KOPT-K1 (cell line): ENCODE data around the gene ACVR1B.
A peak's percentile ranks its signal among the peaks of the same experiment; 100 is the strongest.

Source experiments
- H3K27ac ChIP-seq: fragments of 200-600 bp; sonication (generic); 2 replicates; pipeline ENCODE4 v1.5.1; 2016; ENCODE audit warnings: antibody characterized with exemption, mild to moderate bottlenecking, low read depth, low read length; ENCODE audit not compliant: poor library complexity, severe bottlenecking
- H3K36me3 ChIP-seq: fragments of 200-600 bp; sonication (generic); 2 replicates; pipeline ENCODE4 v1.5.1; 2017; ENCODE audit warnings: antibody characterized with exemption, mild to moderate bottlenecking, low read length, moderate library complexity; ENCODE audit not compliant: insufficient read depth
- H3K9me3 ChIP-seq: fragments of 200-600 bp; sonication (generic); 2 replicates; pipeline ENCODE4 v1.5.1; 2017; ENCODE audit warnings: antibody characterized with exemption, low read length, mild to moderate bottlenecking; ENCODE audit not compliant: insufficient read depth, poor library complexity, severe bottlenecking

Gene ACVR1B

DNA sequence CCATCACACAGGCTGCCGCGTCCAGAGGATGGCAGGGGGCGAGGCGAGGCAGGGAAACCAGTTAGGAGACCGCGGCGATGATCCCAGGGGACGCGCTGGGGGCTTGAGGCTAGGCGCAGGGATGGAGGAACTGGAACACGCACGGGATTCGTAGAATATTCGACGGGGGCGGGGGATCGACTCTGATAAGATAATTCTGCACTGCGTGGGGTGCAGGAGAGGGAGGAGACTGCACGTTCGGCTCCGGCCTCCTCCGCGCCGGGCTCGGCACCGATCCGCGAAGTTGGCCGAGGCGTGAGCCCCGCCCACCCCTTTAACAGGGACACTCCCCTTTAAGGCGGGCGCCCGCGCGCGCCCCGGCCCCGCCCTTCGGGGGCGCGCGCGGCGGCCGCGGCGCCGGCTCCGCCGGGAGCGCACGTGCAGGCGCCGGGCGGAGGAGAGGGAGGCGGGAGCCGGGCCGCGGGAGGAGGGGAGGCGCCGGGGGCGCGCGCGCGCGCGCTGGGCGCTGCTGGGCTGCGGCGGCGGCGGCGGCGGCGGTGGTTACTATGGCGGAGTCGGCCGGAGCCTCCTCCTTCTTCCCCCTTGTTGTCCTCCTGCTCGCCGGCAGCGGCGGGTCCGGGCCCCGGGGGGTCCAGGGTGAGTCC is at the start of gene ACVR1B:
TSS of gene ACVR1B (plus strand) at position 501 of the 644 bp plus-strand sequence. CDS start at position 546, 45 bp downstream.
- Histone ChIP-seq H3K9me3 (no peaks in the 10 kb centered on the region), H3K27ac (peak within 1 kb of the TSS; percentile 82), H3K36me3 (no peaks in the 10 kb centered on the region)

DNA sequence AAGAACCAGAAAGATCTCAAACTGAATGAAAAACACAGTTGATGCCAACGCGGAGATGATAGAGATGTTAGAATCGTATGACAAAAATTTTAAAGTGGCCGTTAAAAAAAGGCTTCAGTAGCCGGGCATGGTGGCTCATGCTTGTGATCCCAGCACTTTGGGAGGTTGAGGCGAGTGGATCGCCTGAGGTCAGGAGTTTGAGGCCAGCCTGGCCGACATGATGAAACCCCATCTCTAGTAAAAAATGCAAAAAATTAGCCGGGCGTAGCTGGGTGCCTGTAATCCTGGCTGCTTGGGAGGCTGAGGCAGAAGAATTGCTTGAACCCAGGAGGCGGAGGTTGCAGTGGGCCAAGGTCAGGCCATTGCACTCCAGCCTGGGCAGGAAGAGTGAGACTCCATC is 49.6 kb upstream of the ACVR1B start:
- no peaks in the 10 kb centered on the region for H3K9me3 ChIP-seq
- no peak overlapping the region for H3K27ac ChIP-seq
- H3K36me3 ChIP-seq = no peaks in the 10 kb centered on the region

DNA sequence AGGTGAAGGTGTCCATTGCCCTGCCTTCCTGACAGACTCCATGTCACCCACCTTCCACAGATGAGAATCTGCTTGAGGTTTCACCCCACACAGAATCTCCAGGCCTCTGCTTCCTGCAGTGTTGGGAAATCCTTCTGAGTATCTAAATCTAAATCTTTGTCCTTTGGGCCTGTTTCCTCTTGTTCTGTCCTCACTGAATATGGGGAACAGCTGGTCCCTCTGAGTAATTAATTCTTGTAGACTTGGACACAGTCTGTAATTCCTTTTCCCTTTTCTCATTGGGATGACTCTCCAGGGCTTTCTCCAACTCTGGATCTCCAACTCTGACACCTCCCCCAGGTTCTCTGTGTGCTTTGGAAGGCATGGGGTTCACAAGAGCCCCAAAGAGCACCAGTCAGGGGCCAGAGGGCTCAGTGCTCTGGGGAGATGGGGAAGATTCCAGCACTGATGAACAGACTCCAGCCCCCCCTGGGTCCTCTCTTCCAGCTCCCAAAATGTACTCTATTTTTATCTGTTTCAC is 46.5 kb upstream of the ACVR1B start:
- H3K36me3 ChIP-seq = no peaks in the 10 kb centered on the region
- no peak overlapping the region for H3K27ac ChIP-seq
- H3K9me3 ChIP-seq = no peaks in the 10 kb centered on the region

DNA sequence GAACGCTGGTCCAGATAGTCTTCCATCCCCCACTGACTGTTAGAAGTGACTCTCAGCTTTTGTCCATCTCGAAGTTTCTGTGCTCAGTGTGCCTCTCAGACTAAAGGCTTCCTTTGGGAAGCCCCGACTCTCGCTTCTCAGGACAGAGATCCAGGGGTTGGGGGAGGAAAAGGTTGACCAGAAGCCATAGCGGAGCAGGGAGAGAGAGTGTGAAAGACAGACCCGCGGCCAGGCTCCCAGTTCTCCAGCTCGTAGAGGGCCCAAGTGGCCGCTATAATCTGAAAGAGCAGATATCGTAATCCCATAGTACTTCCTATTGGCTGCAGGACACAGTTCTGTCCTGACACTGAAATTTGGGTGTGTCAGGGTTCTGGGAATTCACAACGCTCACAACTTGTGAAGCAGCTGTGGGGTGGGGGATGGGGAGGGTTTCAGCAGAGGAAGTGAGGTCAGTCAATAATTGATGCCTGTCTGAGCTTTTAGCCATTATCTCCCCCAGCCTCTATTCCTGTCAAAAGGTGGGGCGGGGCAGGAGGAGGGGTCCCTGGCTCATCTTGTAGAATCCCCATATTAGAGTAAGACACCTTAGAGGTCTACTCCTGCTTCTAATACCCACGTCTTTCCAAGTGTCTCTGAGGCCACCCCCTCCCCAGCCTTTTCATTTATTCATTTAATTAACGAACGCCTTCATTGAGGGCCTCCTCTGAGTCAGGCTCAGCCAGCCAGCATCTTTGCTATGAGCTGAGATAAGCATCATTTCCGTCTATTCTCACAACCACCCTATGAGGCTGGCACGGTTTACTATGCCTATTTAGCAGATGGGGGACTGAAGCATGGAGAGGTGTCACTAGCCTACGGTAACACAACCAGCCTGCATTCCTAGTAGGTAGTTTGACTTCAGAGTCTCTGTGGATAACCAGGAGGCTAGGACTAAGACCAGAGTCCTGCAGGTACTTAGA is 45.7 kb upstream of the ACVR1B start:
- no peaks in the 10 kb centered on the region for H3K9me3 ChIP-seq
- H3K36me3 ChIP-seq = no peaks in the 10 kb centered on the region
- no peak overlapping the region for H3K27ac ChIP-seq

DNA sequence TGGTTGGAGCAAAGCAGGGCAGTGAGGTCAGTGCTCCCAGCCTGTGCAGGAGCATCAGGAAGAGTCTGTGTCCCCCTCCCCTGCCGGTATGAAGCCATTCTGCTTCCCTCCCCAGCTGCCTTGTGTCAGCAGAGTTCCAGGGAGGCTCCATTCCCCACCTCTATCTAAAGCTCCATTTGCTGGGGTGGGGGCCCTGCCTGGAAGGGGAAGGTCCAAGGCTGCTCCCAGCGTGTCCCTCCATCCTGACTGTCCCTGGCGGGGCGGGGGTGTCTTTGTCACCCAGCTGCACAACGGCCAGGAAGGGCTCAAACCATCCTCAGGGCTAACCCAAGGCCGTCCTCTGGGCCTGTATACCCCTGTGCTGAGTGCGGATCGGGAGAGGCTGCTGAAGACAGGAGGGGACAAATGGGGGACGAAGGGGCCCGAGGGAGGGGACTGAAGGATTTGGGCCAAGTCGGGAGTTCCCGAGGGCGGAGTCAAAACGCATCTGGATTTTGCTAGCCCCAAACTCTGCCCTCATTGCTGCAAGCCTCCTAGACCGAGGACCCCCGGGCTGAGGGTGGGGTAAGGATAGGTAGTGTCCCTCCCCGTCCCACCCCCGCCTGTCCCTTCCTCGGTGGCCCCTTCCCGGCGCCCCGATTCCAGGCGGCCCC is 44.9 kb upstream of the ACVR1B start:
- Histone ChIP-seq H3K9me3 (no peaks in the 10 kb centered on the region), H3K36me3 (no peaks in the 10 kb centered on the region), H3K27ac (no peak overlapping the region)

DNA sequence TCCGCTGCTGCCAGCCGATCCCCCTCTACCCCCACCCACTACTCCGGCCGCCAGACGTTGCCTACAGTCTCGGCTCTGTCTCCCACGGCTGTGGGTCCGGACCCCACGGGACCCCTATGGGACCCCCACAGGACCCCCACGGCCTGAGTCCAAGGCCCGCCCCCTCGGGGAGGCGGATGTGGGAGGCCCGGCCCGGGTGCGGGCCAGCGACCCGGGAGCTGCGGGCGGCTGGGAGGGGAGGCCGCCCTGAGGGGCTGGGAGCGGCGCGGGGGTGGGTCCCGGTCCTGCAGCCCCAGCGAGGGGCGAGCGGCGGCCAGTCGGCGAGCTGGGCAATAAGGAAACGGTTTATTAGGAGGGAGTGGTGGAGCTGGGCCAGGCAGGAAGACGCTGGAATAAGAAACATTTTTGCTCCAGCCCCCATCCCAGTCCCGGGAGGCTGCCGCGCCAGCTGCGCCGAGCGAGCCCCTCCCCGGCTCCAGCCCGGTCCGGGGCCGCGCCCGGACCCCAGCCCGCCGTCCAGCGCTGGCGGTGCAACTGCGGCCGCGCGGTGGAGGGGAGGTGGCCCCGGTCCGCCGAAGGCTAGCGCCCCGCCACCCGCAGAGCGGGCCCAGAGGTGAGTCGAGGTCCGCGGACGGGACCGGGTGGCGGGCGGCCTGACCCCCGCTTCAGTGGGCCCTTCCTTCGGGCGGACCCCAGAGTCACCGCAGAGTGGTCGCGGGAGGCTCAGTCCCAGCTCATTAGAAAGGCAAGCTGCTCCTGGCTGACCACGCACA is 44.2 kb upstream of the ACVR1B start, which contains the start of gene ACVRL1:
TSS of gene ACVRL1 (plus strand) at position 422 of the 773 bp plus-strand sequence. CDS start 4,971 bp downstream, outside the sequence.
- Histone ChIP-seq H3K9me3 (no peaks in the 10 kb centered on the region), H3K27ac (no peak within 1 kb of the TSS), H3K36me3 (no peaks in the 10 kb centered on the region)

DNA sequence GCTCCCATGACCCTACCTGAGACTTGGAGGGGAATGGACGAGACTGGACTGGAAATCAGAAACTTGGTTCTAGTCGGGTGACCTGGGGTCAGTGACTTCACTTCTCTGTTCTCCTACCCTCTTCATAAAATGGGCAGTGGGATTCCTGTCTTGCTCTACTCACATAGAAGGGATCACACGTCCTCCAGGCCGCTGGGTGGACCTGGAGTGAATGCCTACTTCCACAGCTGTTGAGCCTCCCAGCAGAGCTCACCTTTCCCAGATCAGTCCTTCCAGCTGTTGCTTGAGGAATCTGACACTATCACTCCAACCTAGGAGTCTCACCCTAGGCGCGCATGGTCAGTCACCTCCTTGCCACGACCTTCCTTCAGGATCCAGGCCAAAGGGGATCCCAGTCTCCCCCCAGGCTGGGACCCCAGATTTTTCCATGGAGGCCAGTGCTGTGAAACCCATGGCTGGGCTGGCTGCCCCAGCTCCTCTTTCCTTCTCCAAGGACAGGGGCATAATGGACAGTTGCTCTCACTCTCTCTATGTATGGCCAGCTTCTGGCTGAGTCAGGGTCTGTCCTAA is 43.6 kb upstream of the ACVR1B start:
- no peaks in the 10 kb centered on the region for H3K9me3 ChIP-seq
- H3K27ac ChIP-seq = no peak overlapping the region
- H3K36me3 ChIP-seq = no peaks in the 10 kb centered on the region

DNA sequence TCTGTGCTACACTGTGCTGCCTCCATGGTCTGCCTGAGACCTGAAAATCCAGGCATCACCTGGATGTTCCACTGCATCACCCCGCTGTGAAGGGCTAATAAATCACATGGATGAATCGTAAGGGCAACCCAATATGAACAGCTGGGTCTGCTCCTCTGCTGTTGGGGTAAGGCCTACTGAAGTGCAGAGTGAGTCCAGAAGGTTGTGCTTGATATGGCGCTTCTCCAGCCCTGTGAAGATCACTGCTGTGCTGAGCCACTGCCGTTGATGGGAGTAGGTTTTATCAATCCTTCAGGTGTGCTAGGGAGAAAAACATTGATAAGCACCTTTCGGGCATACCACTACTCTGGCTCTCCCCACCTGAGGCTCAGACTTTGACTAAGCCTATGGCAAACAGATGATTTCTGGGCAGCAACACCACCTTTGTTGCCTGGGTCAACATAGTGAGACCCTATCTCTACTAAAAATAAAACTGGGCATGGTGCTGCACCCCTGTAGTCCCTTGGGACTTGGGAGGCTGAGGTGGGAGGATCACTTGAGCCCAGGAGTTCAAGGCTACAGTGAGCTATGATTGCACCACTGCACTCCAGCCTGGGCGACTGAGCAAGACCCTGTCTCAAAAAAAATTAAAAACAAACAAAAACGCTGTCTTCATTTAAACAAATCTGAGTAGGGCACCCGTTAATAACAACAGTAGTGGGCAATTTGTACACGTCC is 42.5 kb upstream of the ACVR1B start:
- no peaks in the 10 kb centered on the region for H3K9me3 ChIP-seq
- H3K27ac ChIP-seq = no peak overlapping the region
- H3K36me3 ChIP-seq = no peaks in the 10 kb centered on the region

DNA sequence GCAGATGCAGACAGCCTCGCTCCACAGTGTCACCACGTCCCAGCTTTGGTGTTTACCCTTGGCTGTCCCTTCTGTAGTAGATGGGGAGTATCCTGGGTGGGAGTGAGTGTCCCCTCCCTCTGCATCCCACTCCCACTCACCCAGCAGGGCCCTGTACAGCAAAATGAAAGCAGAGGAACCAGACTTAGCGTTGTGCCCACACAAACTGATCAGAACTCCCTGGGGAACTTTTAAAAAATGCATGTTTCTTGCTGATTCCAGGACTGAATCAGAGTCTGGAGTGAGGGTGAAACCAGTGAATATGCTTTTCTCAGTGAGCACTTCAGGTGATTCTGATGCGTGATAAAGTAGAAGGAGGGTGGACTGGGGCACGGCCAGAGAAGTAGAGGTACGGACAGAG is 41.3 kb upstream of the ACVR1B start:
- Histone ChIP-seq H3K9me3 (no peaks in the 10 kb centered on the region), H3K27ac (no peak overlapping the region), H3K36me3 (no peaks in the 10 kb centered on the region)

DNA sequence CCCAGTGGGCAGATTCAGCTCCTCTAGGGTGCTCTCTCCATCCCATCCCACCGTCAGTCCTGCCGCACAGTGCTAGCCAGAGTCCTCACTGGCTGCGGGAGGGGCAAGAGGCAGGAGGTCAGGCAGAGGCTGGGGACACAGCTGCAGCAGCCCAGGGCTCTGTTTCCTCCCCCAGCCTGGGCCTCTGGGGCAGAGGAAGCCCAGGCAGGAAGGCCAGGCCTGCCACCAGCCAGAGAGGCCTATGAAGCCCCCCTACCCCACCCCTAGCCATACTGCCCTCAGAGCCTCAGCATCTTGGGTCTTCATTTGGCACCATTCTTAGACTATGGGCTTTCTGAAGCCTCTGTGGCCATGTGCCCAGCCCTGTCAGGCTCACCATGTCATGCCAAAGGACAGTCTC is 40.8 kb upstream of the ACVR1B start:
- Histone ChIP-seq H3K9me3 (no peaks in the 10 kb centered on the region), H3K27ac (no peak overlapping the region), H3K36me3 (no peaks in the 10 kb centered on the region)

DNA sequence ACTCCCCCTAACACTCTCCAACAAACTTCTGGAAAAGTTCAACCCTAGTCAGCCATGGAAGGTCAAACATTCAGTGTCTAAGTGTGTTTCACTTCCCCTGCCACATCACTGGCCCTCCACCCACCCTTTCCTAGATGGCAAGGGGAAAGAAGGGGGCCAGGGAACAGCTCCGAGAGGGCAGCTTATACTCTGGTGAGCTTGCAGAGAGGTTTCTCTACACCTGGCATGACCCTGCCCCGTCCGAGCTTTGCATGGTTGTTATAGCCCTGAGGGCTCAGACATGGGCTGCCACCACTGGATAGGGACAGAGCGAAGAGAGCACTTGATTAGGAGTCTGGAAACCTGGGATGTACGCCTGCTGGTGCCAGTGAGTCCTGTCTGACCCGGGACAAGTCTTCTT is 40.2 kb upstream of the ACVR1B start:
- no peak overlapping the region for H3K27ac ChIP-seq
- H3K9me3 ChIP-seq = no peaks in the 10 kb centered on the region
- H3K36me3 ChIP-seq = no peaks in the 10 kb centered on the region

DNA sequence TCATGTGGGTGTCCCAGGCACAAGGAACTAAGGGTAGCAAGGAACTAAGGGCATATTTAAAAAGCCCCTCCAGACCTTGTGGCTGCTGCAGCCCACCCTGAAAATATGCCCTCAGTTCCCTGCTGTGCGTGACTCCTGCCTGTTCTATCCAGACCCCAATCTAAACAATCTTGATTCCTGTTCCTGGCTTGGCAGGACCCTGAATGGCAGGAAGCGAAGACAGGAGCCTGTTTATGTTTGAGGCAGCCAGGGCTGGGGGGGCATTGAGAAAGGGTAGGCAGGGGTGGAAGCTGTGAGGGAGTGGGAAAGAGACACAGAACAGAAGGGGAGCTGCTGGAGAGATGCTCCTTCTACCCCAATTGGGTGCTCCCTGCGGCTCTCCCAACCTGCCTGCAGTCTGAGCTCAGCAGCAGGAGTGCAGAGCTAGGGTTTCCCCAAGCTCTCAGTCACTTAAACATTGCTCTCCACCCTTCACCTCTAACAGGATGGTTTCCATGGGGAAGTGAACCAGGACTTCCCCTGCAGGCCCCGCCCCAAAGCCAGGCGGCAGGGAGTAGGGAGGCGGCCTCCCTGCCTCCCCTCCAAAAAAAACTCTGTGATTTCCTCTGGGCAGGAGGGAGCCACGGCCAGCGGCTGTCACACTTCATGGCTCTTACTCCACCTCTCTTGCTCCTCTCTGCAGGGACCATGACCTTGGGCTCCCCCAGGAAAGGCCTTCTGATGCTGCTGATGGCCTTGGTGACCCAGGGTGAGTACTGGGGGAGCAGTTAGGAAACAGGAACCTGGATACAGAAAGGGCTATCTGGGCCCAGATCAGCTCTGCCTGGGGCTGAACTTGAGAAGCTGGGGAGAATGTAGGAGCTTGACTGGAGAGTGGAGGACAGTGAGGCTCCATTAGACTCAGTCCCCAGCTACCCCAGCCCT is 39.4 kb upstream of the ACVR1B start:
- H3K36me3 ChIP-seq = no peaks in the 10 kb centered on the region
- no peak overlapping the region for H3K27ac ChIP-seq
- no peaks in the 10 kb centered on the region for H3K9me3 ChIP-seq
